Activated CD8-positive, alpha-beta memory T cell treated with anti-CD3 and anti-CD28 coated beads for 48 hours (primary cell): ENCODE measurements around the gene KLHDC7B.

Experiments used
- DNase-seq, 3 experiments: peaks; one replicate each; pipeline ENCODE4 v3.0.0-alpha.2; 2020; ENCODE audit warnings: low read depth in 2 of 3, low spot score in 2 of 3

KLHDC7B gene

GRCh38 chr22:50585238-50585637, 39.5 kb downstream of the KLHDC7B start:
- DNase-seq = no peak

DNA sequence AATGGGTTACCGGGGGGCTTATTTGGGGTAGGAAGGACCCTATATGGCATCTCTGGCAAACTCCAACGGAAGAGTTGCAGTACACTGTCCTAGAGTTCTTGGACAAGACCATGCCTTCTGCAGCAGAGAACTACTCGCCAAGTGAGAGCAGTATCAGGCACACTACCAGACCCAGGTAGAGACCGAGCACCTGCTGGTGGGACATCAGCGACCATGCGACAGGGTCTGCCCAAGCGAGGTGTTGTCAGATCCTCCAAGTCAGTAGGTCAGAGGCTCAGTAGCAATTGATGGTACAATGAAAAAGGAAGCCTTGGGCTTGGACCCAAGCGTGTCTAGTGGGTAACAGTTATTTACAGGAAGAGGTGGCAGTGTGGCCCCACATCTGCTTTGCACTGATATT, 40.1 kb downstream of the KLHDC7B start:
- no peak for DNase-seq

- DNase-seq = no peak
Observed at GRCh38 chr22:50586416-50586815, 40.7 kb downstream of the KLHDC7B start.

GRCh38 chr22:50587407-50587806, 41.7 kb downstream of the KLHDC7B start:
- DNase-seq = no peak

DNA sequence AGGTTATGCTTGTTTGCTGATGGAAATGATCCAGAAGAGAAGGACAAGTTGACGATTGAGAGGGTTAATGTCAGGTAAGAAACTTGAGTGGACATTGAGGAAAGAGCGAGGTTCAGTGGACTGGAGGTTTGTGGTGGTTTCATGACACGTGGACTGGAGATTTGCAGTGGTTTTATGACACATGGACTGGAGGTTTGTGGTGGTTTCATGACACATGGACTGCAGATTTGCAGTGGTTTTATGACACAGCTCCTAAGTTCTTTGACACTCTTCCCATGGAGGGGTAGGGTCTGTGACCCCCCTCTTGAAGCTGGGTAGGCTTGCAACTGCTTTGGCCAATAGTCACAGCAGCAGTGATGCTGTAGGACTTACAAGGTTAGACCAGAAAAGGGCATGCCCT, 49.5 kb downstream of the KLHDC7B start:
- no peak for DNase-seq

DNA sequence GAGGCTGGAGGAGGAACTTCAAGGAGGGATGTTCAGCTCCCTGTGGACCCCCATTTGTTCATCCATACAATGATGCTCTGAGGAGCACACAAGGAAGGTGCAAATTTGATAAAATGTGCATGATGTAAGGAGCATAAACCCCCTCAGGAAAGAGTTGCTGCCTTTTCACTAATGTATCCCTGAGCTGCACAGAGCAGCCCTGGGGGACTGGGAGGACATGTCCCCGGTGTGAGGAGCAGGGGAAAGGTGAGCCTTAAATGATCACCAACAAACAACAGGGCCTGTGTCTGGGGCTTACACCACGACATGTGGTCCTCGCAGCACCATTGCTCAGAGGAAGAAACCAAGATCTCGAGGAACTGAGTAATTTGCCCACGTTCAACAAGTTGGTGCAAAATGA, 51.4 kb downstream of the KLHDC7B start:
- DNase-seq = no peak

- peak in 1 of 3 experiments; percentile 33 for DNase-seq
Observed at GRCh38 chr22:50599816-50600455, 54.2 kb downstream of the KLHDC7B start.

- DNase-seq = no peak
Observed at GRCh38 chr22:50600538-50600937, 54.8 kb downstream of the KLHDC7B start, which contains the start of gene MAPK8IP2. TSS of gene MAPK8IP2 (plus strand) at chr22:50600793. CDS start at chr22:50600819, 26 bp downstream.
